GM18519 (cell line): ENCODE measurements around the gene SKIDA1.
"Not testable (repeated sequence)": the region's sequence is repeated elsewhere in the genome, so short reads cannot be mapped to it uniquely, and the experiment has no call there.

Experiments
- ATAC-seq: cut with Tn5 transposase; IDR thresholded peaks from one replicate; pipeline ENCODE4 v1.9.1; 2021; ENCODE audit warnings: mild to moderate bottlenecking, moderate library complexity; ENCODE audit not compliant: unreplicated experiment, low FRiP score

SKIDA1 gene

GRCh38 chr10:21525367-21526187 lies at the start of gene SKIDA1:
TSS of gene SKIDA1 (minus strand) at chr10:21525682. CDS start at chr10:21517822, 7,860 bp downstream.
- ATAC-seq: no peak

DNA sequence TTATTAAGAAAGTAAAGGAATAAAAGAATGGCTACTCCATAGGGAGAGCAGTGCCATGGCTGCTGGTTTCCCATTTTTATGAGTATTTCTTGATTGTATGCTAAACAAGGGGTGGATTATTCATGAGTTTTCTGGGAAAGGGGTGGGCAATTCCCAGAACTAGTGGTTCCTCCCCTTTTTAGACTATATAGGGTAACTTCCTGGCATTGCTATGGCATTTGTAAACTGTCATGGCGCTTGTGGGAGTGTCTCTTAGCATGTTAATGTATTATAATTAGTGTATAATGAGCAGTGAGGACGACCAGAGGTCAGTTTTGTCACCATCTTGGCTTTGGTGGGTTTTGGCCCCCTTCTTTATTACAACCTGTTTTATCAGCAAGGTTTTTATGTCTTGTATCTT lies 49.0 kb upstream of the SKIDA1 start:
- ATAC-seq: not testable (repeated sequence)

- no peak for ATAC-seq
Observed at GRCh38 chr10:21572578-21572977, 47.1 kb upstream of the SKIDA1 start.

DNA sequence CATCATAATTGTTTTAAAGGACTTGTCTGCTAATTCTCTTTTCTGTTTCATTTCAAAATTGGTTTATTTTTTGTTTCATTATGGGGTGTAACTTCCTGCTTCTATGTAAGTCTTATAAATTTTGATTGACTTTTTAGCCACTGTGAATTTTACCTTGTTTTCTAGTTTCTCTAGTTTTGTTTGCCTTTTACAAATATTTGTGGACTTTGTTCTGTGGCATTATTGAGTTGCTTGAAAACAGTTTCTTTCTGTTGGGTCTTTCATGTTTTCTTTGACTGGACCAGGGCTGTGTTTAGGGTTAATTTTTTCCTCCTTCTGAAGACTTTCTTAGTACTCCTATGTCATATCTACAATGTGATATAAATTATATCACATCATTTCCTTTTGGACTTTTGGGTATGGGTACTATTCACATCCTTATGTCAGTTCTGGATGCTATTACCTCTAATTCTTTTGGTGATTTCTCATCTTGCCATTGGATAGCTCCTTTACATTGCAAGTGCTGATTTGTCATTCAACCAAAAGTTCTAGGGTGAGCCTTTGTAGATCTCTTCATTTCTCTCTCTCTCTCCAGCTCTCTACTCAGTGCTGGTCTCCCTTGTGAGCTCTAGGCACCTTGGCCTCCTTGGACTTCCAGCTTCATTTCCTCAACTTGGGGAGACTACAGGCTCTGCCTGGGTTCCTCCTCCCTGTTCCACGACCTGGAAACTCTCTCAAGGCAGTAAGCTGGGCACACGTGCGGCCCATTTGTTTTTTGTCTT lies 45.5 kb upstream of the SKIDA1 start:
- no peak for ATAC-seq

DNA sequence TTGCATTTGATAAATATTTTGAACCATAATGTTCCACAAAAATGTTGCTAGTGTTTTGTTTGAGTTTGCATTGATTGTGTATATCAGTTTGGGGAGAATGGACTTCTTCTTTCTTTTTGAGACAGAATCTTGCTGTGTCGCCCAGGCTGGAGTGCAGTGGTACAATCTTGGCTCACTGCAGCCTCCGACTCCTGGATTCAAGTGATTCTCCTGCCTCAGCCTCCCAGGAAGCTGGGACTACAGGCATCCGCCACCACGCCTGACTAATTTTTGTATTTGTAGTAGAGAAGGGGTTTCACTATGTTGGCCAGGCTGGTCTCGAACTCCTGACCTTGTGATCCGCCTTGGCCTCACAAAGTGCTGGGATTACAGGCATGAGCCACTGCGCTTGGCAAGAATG lies 33.5 kb upstream of the SKIDA1 start:
- ATAC-seq: not testable (repeated sequence)

GRCh38 chr10:21556527-21556926 lies 31.0 kb upstream of the SKIDA1 start:
- no peak for ATAC-seq

GRCh38 chr10:21552638-21553037 lies 27.2 kb upstream of the SKIDA1 start:
- no peak for ATAC-seq

GRCh38 chr10:21547246-21547645 lies 21.8 kb upstream of the SKIDA1 start:
- ATAC-seq: no peak

DNA sequence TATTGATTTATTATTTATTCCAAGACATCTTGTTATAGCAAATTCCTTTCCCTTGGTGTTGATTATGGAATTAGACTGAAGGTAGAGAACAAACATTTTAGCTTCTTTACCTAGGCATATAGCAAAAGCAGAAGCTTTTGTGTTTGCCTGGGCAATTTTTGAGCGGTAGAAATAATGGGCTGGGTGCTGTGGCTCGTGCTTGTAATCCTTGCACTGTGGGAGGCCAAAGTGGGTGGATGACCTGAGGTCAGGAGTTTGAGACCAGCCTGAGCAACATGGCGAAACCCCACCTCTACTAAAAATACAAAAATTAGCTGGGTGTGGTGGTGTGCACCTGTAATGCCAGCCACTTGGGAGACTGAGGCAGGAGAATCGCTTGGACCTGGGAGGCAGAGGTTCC lies 15.2 kb upstream of the SKIDA1 start:
- ATAC-seq: not testable (repeated sequence)

GRCh38 chr10:21536874-21537273 lies 11.4 kb upstream of the SKIDA1 start:
- ATAC-seq: no peak

GRCh38 chr10:21535976-21536375 lies 10.5 kb upstream of the SKIDA1 start:
- ATAC-seq: not testable (repeated sequence)

DNA sequence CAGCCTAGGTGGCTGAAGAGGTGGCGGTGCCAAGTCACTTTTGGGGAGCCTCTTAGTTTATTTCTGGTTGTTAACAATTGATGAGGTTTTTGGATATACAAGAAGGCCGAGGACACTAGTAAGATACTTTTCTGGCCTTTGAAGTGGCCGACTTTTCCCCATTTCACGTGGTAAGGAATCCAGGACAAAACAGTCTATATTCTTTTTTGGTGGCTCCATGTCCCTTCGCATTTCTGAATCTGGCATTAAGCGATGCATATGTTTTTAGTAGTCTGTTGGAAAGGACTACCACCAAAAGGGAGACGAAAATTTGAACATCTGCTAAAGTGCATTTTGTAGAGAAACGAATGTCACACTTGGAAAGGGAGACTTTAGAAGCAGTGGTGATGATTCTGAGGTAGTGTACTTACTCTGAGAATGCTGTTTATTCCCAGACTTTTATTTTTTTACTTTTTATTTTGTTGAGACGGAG lies 10.0 kb upstream of the SKIDA1 start:
- no peak for ATAC-seq

- ATAC-seq: no peak
Observed at GRCh38 chr10:21534604-21535493, 9.4 kb upstream of the SKIDA1 start.

DNA sequence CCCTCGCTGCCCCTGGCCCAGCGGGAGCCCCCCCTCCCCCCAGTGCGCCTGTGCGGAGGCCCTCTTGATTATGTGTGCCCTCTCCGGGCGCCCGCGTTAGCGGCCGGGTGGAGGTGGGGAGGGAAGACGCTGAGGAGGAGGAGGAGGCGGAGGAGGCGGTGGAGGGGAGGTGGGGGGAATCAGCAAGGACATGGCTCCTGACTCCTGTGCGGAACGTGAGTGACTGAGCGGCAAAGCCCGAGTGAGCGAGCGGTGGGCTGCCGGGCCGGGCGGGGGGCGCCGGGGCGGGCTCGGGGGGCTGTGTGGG lies 8.8 kb upstream of the SKIDA1 start:
- ATAC-seq: no peak

DNA sequence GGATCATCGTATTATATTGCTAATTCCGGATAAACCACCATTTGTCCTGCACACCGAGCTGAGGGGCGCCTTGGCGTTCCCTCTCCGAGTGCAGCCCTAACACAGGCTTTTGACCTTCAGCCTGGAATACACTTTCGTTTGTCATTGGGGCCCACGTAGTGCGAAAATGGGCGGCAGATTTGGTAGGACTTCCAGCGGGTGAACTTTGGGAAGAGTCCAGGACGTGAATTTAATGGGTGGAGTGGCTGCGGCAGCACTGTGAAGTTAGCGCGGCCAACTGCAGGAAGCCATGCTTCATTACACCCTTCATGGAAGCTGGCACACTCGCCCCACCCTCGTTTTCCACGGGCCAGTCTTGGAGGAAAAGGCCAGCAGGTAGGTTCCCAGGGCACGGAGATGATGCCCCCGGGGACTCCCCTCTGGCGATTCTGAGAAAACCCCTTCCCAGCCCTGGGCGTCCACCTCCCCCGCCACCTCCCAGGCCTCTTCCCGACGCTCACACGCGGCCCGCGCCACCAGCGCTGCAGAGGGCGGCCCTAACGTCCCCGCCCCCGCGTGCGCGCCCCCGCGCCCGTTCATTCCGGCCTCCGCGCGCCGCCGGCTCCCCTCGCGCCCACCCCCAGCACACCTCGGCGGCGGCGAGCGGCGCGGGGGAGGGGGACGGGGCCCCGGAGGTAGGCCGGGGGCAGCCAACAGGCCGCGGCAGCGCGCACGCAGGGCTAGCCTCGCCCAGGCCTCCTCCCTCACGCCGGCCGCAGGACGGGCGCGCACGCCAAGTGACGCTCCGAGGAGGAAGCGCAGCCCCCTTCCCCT lies 8.2 kb upstream of the SKIDA1 start, which contains the start of gene MLLT10:
TSS of gene MLLT10 (plus strand) at position 766 of the 813 bp plus-strand sequence. CDS start 413 bp downstream, outside the sequence.
- peak; percentile 82 for ATAC-seq

- no peak for ATAC-seq
Observed at GRCh38 chr10:21532694-21533466, 7.4 kb upstream of the SKIDA1 start.

DNA sequence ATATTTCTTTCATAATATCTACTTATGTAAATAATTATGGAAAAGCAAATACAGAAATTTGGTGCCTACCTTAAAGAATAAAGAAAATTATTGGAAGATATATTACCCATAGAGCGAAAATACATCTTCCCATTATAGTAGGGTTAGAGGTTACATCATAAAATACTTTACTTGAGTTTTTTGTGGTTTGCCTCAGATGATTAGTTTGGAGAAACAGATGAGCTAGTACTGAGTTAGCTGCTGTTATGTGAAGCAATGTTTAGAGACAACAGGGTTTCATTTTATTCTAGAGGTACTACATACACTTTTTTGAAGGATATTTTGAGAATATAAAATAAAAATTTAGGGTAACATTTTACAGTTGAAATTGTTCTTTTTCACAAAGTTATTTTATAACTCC lies 5.7 kb upstream of the SKIDA1 start:
- no peak for ATAC-seq

GRCh38 chr10:21530641-21531040 lies 5.2 kb upstream of the SKIDA1 start:
- ATAC-seq: no peak

- ATAC-seq: no peak
Observed at GRCh38 chr10:21530168-21530567, 4.7 kb upstream of the SKIDA1 start.
